ENCODE data around the gene DIP2B. TPM values are rescaled to one million over a fixed set of nuclear protein-coding genes. Genes with fewer than 3 reads are reported as not detected.

Gene DIP2B
- total RNA-seq, 1 experiment from 2014 or later = 30.2 TPM

GRCh38 chr12:50599366-50600095 is 94.7 kb downstream of the DIP2B start:
- ChIA-PET CTCF (interaction anchor here (0.7 kb wide), 1 partner anchor 133 kb away, joined by 4 read pairs; no protein-coding TSS in a partner anchor), POLR2A (interaction anchor here (0.6 kb wide), 1 partner anchor 63 kb away, joined by 5 read pairs; no protein-coding TSS in a partner anchor)
- no TSS peak for BruUV-seq (replicated peaks)
- DNase-seq (ENCODE audit: low read depth, low spot score) = no peak
- in situ Hi-C loops (cut with HindIII; ENCODE audit: low pct_unique_long_range_greater_than_20kb, low sequenced_read_pairs) (no loop called here), intact Hi-C loops (cut with micrococcal nuclease; ENCODE audit: unreplicated experiment) (no loop called here)
- Histone ChIP-seq H3K9me3 (ENCODE audit: control insufficient read depth, insufficient read depth, low read depth, low read length) (no peaks in the 10 kb centered on the region), H3K4me1 (ENCODE audit: control insufficient read depth, insufficient read depth, low read length) (peaks cover 29% of the 10 kb centered on the region), H3K27ac (ENCODE audit: low read length) (0 out of 2 replicates have a peak overlapping the region, but pooled peaks have one; percentile 7), H3K4me3 (ENCODE audit: low read depth in 2 of 2, low read length in 2 of 2) (no peak overlapping the region), H3K27me3 (ENCODE audit: control insufficient read depth, insufficient read depth, low read length) (no peaks in the 10 kb centered on the region), H3K36me3 (ENCODE audit: control insufficient read depth, insufficient read depth, low read length) (no peaks in the 10 kb centered on the region)
- TF ChIP-seq SIN3A (IDR thresholded peaks at IDR 0.05; ENCODE audit: borderline replicate concordance, insufficient read depth, low read depth, low read length) (no peak), TCF7L2 (IDR thresholded peaks at IDR 0.05; ENCODE audit: low read depth, low read length) (no peak), CTCF (IDR thresholded peaks at IDR 0.05) (no peak), REST (IDR thresholded peaks at IDR 0.05; ENCODE audit: insufficient read depth in 1 of 2, low read depth in 2 of 2, low read length in 1 of 2) (no peak), POLR2AphosphoS5 (IDR thresholded peaks at IDR 0.05; ENCODE audit: low read depth, low read length) (no peak)
- ATAC-seq = no peak

GRCh38 chr12:50600364-50600763 is 95.6 kb downstream of the DIP2B start:
- ATAC-seq (no peak), DNase-seq (ENCODE audit: low read depth, low spot score) (no peak)
- Histone ChIP-seq H3K4me1 (ENCODE audit: control insufficient read depth, insufficient read depth, low read length) (peaks cover 29% of the 10 kb centered on the region), H3K9me3 (ENCODE audit: control insufficient read depth, insufficient read depth, low read depth, low read length) (no peaks in the 10 kb centered on the region), H3K27ac (ENCODE audit: low read length) (no peak overlapping the region; the same call in 1 of the 2 replicates), H3K27me3 (ENCODE audit: control insufficient read depth, insufficient read depth, low read length) (no peaks in the 10 kb centered on the region), H3K36me3 (ENCODE audit: control insufficient read depth, insufficient read depth, low read length) (no peaks in the 10 kb centered on the region), H3K4me3 (ENCODE audit: low read depth in 2 of 2, low read length in 2 of 2) (no peak overlapping the region)
- in situ Hi-C loops (cut with HindIII; ENCODE audit: low pct_unique_long_range_greater_than_20kb, low sequenced_read_pairs) = no loop called here
- ChIA-PET CTCF (no interaction called here), POLR2A (interaction anchor here (0.6 kb wide), 2 partner anchors 21 to 48 kb away, joined by 3 to 6 read pairs; no protein-coding TSS in a partner anchor)
- BruUV-seq (replicated peaks) = no TSS peak
- TF ChIP-seq POLR2AphosphoS5 (IDR thresholded peaks at IDR 0.05; ENCODE audit: low read depth, low read length) (no peak), SIN3A (IDR thresholded peaks at IDR 0.05; ENCODE audit: borderline replicate concordance, insufficient read depth, low read depth, low read length) (no peak), CTCF (IDR thresholded peaks at IDR 0.05) (no peak), REST (IDR thresholded peaks at IDR 0.05; ENCODE audit: insufficient read depth in 1 of 2, low read depth in 2 of 2, low read length in 1 of 2) (no peak), TCF7L2 (IDR thresholded peaks at IDR 0.05; ENCODE audit: low read depth, low read length) (no peak)
- intact Hi-C loops (cut with micrococcal nuclease; ENCODE audit: unreplicated experiment) = no loop called here

Data from Panc1 (cell line).